ENCODE data around the gene ZNF536.

ZNF536 gene

DNA sequence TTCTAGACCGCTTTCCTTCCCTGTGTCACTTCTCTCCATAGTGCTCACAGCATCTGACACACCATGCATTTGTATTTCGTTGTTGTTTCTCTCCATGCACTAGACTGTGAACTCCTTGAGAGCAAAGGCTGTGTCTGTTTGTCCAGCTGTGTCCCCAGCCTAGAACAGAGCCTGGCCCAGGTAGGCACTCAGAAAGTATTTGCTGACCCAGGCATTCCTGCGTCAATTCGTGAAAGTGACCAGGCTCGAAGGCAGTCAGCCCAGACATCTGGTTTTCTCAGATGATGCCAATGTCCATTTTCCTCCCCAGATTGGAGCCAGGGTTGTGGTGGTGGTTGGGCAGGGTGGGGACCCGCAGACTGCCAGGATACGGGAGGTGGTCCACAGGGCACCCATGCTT lies 164.8 kb downstream of the ZNF536 start:
- ChIA-PET POLR2A (no interaction called here), CTCF (no interaction called here)
- no peak for TF ChIP-seq CTCF (IDR thresholded peaks at IDR 0.05; ENCODE audit: control extremely low read depth, extremely low read depth, low read depth, missing control alignments)
- DNase-seq (ENCODE audit: extremely low spot score) = no peak

DNA sequence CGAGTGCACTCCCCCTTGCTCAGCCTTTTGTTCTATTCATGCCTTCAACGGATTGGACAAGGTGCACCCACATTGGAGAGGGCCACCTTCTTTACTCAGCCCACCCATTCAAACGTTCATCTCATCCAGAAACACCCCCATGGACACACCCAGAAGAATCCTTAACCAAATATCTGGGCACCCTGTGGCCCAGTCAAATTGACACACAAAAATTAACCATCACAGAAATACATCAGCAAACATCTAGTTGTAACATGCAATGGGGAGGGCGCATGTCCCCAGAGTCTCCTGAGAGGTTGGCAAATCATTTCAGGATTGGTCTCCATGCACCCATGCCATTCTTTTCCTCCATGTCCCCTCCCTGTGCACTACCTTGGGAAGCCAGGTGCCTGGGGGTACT lies 167.1 kb downstream of the ZNF536 start:
- CTCF ChIA-PET = no interaction called here
- POLR2A ChIA-PET = no interaction called here
- no peak for DNase-seq (ENCODE audit: extremely low spot score)
- no peak for TF ChIP-seq CTCF (IDR thresholded peaks at IDR 0.05; ENCODE audit: control extremely low read depth, extremely low read depth, low read depth, missing control alignments)

GRCh38 chr19:30539981-30540380 lies 167.8 kb downstream of the ZNF536 start:
- TF ChIP-seq CTCF (IDR thresholded peaks at IDR 0.05; ENCODE audit: control extremely low read depth, extremely low read depth, low read depth, missing control alignments) = no peak
- DNase-seq (ENCODE audit: extremely low spot score) = no peak
- CTCF ChIA-PET = no interaction called here
- POLR2A ChIA-PET = no interaction called here

GRCh38 chr19:30540761-30541160 lies 168.6 kb downstream of the ZNF536 start:
- POLR2A ChIA-PET = no interaction called here
- DNase-seq (ENCODE audit: extremely low spot score) = no peak
- CTCF ChIA-PET = no interaction called here
- TF ChIP-seq CTCF (IDR thresholded peaks at IDR 0.05; ENCODE audit: control extremely low read depth, extremely low read depth, low read depth, missing control alignments) = no peak

DNA sequence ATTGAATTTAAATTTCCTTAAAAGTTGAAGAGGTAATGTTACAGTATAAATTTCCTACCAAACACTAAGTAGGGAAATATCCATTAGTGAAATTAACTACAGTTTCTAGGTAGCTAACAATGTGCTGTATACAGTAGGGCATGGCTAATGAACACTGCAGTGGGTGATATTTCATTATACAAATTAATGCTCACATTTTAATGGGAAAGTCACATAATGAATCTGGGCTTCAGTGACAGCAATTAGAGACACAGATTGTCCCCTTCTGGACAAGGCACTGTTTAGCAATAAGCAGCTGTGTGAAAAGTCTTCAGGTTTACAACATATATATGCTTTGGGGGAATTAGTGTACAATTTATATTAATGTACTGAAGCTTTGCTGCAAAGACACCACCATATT lies 169.4 kb downstream of the ZNF536 start:
- POLR2A ChIA-PET = no interaction called here
- DNase-seq (ENCODE audit: extremely low spot score) = no peak
- no peak for TF ChIP-seq CTCF (IDR thresholded peaks at IDR 0.05; ENCODE audit: control extremely low read depth, extremely low read depth, low read depth, missing control alignments)
- CTCF ChIA-PET = no interaction called here

DNA sequence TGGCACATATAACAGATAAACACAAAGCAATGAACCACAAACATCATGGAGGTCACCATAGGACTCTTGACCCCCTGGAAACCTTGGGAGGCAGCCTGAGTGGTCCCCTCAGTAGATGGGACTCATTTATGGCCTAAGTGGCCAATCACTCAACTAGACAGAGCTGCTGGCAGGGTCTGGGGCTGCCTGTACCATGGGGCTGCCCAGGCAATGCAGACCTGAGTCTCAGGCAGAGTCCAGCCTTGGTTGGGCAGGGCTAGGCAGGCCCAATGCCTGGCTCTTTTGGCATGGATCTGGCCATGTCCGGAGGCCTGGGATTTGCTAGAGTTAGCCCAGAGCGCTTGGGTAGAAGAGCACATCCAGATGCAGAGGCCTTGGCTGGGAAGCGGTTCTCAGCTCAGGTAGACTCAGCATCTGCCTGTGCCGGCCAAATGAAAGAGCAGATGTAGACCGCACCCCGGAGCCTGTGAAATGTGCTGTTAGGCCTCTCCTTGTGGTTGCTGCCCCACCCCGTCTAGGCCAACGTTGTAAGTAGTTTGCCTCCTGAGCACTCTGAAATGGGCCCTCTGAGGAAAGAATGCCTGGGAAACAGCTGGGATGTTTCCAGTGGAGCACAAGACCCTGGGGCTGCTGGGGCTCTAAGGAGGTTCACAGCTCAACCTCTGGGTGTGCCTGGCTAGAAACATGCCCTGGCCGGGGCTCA lies 171.2 kb downstream of the ZNF536 start:
- POLR2A ChIA-PET = no interaction called here
- CTCF ChIA-PET = no interaction called here
- no peak for DNase-seq (ENCODE audit: extremely low spot score)
- TF ChIP-seq CTCF (IDR thresholded peaks at IDR 0.05; ENCODE audit: control extremely low read depth, extremely low read depth, low read depth, missing control alignments) = no peak

DNA sequence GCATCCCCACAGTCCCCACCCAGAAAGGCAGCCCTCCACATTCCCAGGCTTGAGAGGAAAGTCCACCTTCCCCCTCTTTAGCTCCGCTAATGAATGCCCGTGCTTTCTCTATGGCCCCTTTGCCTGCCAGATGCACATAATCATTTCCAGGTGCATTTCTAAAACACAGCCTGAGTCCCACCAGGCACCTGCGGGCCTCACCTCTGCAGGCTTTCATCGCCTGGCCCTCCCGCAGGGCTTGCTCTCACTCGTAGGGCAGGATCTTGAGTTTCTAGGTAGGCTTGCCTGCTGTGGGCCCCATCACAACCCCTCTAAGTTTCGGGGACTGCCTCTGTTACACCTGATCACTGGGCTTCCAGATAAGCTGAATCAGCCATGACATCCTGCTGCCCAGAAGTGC lies 173.6 kb downstream of the ZNF536 start:
- ChIA-PET POLR2A (no interaction called here), CTCF (no interaction called here)
- DNase-seq (ENCODE audit: extremely low spot score) = no peak
- no peak for TF ChIP-seq CTCF (IDR thresholded peaks at IDR 0.05; ENCODE audit: control extremely low read depth, extremely low read depth, low read depth, missing control alignments)
